ENCODE data around the gene ICAM2. TPM values are rescaled to one million over a fixed set of nuclear protein-coding genes. Genes with fewer than 3 reads are reported as not detected.

ICAM2 gene
- total and polyA plus RNA-seq, 2 donors (not counting 1 experiment from before 2014, with no cell fraction given): 48.7 to 149 TPM

- TF ChIP-seq EZH2 (IDR thresholded peaks at IDR 0.05; ENCODE audit: borderline replicate concordance, insufficient read depth, low read depth, low read length, poor library complexity, severe bottlenecking): no peak
- H3K27me3 ChIP-seq (replicated peaks in 1 of 4; ENCODE audit: control extremely low read depth in 1 of 4, control insufficient read depth in 3 of 4, insufficient read depth in 4 of 4, low read length in 3 of 4): no peaks in the 10 kb centered on the region
- no peaks in the 10 kb centered on the region for H3K36me3 ChIP-seq (replicated peaks in 1 of 2; ENCODE audit: control extremely low read depth in 1 of 2, control insufficient read depth in 1 of 2, extremely low read depth in 1 of 2, insufficient read depth in 2 of 2, low read length in 1 of 2)
- Mint-ChIP-seq H3K4me3 (no peak overlapping the region), H3K27me3 (peaks cover 8% of the 10 kb centered on the region), H3K27ac (no peak overlapping the region), H3K9me3 (ENCODE audit: insufficient read depth) (peaks cover 4% of the 10 kb centered on the region), H3K4me1 (peaks cover 38% of the 10 kb centered on the region)
- H3K9me3 ChIP-seq (ENCODE audit: control extremely low read depth in 1 of 3, control insufficient read depth in 2 of 3, insufficient read depth in 1 of 3, low read length in 2 of 3): peaks cover 0 to 13% (median 0%) of the 10 kb centered on the region in 3 donors
- intact Hi-C loops (cut with micrococcal nuclease): no loop called here
- H3K4me1 ChIP-seq (ENCODE audit: control insufficient read depth in 2 of 2, insufficient read depth in 2 of 2, low read length in 2 of 2): peaks cover 21 to 30% of the 10 kb centered on the region in 2 donors
- 88% methylated on average over 17 of the region's 18 CpGs for WGBS (ENCODE audit: insufficient coverage)
- ATAC-seq (ENCODE audit: low read depth) (no peak), DNase-seq (no peak)
- no peaks in the 10 kb centered on the region for H3K79me2 ChIP-seq (ENCODE audit: control insufficient read depth, insufficient read depth, low read length)
- CTCF ChIA-PET: interaction anchor here (0.6 to 3.5 kb wide), 10 partner anchors 23 to 76 kb away, joined by 3 to 20 read pairs (median 4); partner anchors contain the start of genes CSHL1, GH1 and ICAM2
- POLR2A ChIA-PET: interaction anchor here (1.8 kb wide), 1 partner anchor 68 kb away, joined by 4 read pairs; no protein-coding TSS in a partner anchor
- H3K4me2 ChIP-seq (replicated peaks; ENCODE audit: low read depth, low read length, poor library complexity, severe bottlenecking): no peak overlapping the region
- no peak overlapping the region for H2AFZ ChIP-seq (ENCODE audit: insufficient read depth, low read depth, low read length, poor library complexity, severe bottlenecking)
- H3K4me3 ChIP-seq (ENCODE audit: control extremely low read depth in 1 of 5, extremely low read depth in 1 of 5, insufficient read depth in 1 of 5, low read depth in 2 of 5, low read length in 4 of 5): no peak overlapping the region
- no peak overlapping the region for H3K9ac ChIP-seq (ENCODE audit: low read length)
- H4K20me1 ChIP-seq (ENCODE audit: control insufficient read depth, insufficient read depth, low read length, poor library complexity, severe bottlenecking): no peaks in the 10 kb centered on the region
- no peak overlapping the region for H3K27ac ChIP-seq (ENCODE audit: low read length in 2 of 2)
Measured at GRCh38 chr17:63987221-63988126, 33.0 kb downstream of the ICAM2 start.

GRCh38 chr17:63986821-63987220 is 33.6 kb downstream of the ICAM2 start:
- H3K27ac Mint-ChIP-seq: no peak overlapping the region
- peaks cover 7% of the 10 kb centered on the region for H3K9me3 Mint-ChIP-seq (ENCODE audit: insufficient read depth)
- Histone ChIP-seq H3K79me2 (ENCODE audit: control insufficient read depth, insufficient read depth, low read length) (no peaks in the 10 kb centered on the region), H3K4me3 (ENCODE audit: control extremely low read depth in 1 of 5, extremely low read depth in 1 of 5, insufficient read depth in 1 of 5, low read depth in 2 of 5, low read length in 4 of 5) (no peak overlapping the region), H3K9ac (ENCODE audit: low read length) (no peak overlapping the region), H3K36me3 (replicated peaks in 1 of 2; ENCODE audit: control extremely low read depth in 1 of 2, control insufficient read depth in 1 of 2, extremely low read depth in 1 of 2, insufficient read depth in 2 of 2, low read length in 1 of 2) (no peaks in the 10 kb centered on the region), H3K4me2 (replicated peaks; ENCODE audit: low read depth, low read length, poor library complexity, severe bottlenecking) (no peak overlapping the region), H4K20me1 (ENCODE audit: control insufficient read depth, insufficient read depth, low read length, poor library complexity, severe bottlenecking) (no peaks in the 10 kb centered on the region), H3K27me3 (replicated peaks in 1 of 4; ENCODE audit: control extremely low read depth in 1 of 4, control insufficient read depth in 3 of 4, insufficient read depth in 4 of 4, low read length in 3 of 4) (no peaks in the 10 kb centered on the region), H3K4me1 (ENCODE audit: control insufficient read depth in 2 of 2, insufficient read depth in 2 of 2, low read length in 2 of 2) (peaks cover 20 to 28% of the 10 kb centered on the region in 2 donors), H3K27ac (ENCODE audit: low read length in 2 of 2) (no peak overlapping the region), H2AFZ (ENCODE audit: insufficient read depth, low read depth, low read length, poor library complexity, severe bottlenecking) (no peak overlapping the region), H3K9me3 (ENCODE audit: control extremely low read depth in 1 of 3, control insufficient read depth in 2 of 3, insufficient read depth in 1 of 3, low read length in 2 of 3) (peaks cover 0 to 17% (median 2%) of the 10 kb centered on the region in 3 donors)
- no peak for ATAC-seq (ENCODE audit: low read depth)
- peaks cover 32% of the 10 kb centered on the region for H3K4me1 Mint-ChIP-seq
- 14% methylated on average over 3 of the region's 3 CpGs for WGBS (ENCODE audit: insufficient coverage)
- POLR2A ChIA-PET: interaction anchor here (0.7 to 1.8 kb wide), 2 partner anchors 67 to 277 kb away, joined by 4 read pairs; no protein-coding TSS in a partner anchor
- CTCF ChIA-PET: interaction anchor here (0.6 to 3.5 kb wide), 11 partner anchors 23 to 162 kb away, joined by 3 to 20 read pairs (median 4); partner anchors contain the start of genes CSHL1 and GH1
- no peak overlapping the region for H3K4me3 Mint-ChIP-seq
- intact Hi-C loops (cut with micrococcal nuclease): no loop called here
- no peak for DNase-seq
- TF ChIP-seq CTCF (IDR thresholded peaks at IDR 0.05) (no peak), EZH2 (IDR thresholded peaks at IDR 0.05; ENCODE audit: borderline replicate concordance, insufficient read depth, low read depth, low read length, poor library complexity, severe bottlenecking) (no peak)
- H3K27me3 Mint-ChIP-seq: peaks cover 7% of the 10 kb centered on the region
